ENCODE results near the gene EEA1.
A peak's percentile ranks its signal among the peaks of the same experiment; 100 is the strongest.

EEA1 gene

DNA sequence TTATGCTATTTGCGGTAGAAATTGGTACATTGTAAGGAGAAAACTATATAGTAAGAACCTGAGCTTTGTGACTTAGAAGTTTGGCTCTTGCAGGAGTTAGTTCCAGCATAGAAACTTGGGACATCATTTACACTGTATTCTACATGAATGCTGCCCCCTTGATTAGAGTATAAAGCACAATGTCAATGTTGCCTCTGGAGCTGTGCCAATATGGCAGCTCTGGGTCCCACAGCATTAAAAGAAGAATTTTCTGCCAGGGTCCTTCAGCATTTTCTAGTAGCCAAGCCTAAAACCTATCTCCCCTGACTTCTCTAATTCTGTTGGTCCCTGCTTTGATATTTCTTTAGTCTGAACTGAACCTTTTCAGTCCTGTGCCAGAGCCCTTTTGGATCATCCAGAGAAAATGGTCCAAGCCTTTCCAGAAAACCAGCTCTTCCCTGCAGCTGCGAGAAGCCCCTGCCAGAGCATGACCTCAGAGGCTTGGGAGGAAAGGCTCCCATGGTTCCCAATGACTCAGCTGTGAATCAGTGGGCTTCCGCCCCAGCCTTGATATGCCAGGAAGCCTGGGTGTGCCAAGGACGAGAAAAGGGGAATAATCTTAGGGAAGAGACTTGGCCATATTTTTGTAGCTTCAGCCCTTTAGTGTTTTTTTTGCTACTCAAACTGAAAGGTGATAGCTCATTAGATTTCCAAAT, 183.1 kb downstream of the EEA1 start:
- DNase-seq (ENCODE audit: low spot score) = no peak

DNA sequence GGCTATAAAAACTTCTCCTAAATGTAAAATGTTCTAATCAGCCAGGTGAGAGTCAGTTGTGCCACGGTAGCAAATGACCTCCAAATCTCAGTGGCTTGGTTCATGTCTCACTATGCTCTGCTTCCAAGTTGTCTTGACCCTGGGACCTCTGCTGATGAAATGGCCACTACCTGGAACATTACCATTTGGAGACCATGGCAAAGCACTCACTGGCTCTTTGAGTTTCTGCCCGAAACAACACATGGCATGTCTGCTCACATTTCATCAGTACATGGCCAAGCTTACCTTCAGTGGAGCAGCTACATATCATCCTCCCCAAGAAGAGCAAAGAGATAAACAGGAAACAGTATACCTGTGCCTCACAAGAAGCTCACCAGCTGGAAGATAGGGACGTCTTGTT, 186.1 kb downstream of the EEA1 start:
- DNase-seq (ENCODE audit: low spot score) = no peak

DNA sequence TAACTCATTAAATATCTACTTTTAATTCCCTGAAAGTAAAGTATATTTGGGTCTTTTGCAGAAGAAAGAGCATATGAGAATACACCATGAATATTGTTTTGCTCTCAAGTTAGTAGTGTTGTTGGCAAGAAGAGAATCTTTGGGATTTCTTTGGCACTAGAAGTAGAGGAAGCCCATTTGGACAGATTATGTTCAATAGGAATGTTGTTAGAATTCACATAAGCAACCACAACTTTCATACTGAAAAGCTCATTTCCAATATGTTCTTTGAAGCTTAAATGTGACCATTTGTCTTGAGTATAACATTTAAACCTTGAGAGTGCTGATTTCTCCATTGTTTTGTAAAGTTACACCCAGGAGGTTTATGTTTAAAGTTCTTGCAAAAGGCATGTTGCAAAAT, 188.7 kb downstream of the EEA1 start:
- DNase-seq (ENCODE audit: low spot score) = no peak

DNA sequence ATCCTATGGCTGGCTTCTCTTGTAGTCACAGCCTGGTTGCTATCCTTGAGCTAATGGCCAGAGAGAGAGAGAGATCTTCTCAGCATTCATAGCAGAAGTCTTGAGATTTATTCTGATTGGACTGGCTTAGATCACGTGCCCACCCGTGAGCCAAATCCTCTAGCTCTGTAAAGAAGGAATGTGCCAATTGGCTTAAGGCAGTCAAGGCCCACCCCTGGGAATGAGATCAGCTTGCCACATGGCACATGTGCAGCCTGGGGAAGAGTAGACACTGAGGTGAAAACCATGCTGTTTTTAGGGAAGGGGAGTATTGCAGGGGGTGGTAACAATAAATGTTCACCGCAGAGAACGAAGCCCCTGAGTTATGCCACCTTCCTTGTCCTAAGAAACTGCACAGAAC, 190.0 kb downstream of the EEA1 start:
- no peak for DNase-seq (ENCODE audit: low spot score)

DNA sequence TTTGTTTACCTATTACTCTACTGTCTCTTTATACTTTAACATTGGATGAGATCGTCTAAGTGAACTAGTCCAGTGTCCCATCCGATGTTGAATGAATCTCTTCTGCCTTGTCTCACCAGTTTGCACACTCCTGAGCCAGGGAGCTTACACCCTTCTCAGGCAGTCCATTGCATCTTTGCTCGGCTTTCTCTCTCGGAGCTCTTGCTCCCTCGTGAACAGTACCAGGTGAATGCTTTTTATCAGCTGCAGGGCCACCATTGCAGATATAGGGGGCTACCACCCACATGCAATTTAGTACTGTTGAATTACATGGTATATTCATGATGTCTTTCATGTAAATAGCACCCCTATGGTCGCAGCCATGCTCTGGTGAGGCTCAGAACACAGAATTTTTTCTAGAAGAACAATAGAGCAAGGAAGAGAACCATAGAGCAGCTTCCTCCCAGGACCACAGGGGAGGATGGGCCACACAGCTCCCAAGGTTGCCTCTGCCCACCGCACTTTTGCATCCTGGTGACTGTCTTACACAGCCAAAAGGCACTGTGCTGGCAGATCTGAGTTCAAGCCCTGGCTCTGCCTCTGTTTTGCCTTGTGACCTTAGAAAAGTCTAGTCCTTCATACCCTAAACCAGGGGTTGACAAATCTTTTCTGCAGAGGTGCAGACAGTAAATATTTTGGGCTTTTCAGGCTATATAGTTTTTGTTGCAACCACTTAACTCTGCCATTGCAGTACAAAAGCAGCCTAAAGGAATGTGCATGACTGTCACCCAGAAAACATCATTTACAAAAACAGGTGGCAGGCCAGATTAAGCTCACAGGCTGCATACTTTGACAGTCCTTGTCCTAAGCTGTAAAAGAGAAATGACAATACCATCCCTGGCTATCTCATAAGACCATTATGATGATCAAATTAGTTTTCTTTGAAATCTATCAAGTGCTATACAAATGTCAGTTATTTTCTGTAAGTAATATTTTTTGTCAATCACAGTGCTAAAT, 190.9 kb downstream of the EEA1 start:
- DNase-seq (ENCODE audit: low spot score) = no peak

DNA sequence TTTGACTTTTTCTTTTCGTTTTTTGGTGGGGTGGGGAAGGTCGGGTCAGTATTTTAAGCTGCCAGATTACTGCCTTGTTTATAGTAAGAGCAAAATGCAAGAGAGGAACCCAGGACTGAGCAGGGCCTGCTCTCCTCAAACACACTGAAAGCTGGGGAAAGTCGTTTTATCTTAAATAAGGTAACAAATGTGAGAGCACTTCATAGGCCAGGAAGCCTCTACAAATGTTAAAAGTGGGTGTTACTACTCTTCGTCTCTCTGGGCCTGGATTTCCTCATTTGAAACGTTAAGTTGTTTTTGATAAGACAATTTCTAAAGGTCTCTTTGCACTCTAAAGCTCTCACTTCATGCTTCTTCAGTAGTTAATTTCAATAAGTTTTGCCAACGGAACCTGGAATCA, 192.5 kb downstream of the EEA1 start:
- no peak for DNase-seq (ENCODE audit: low spot score)

DNA sequence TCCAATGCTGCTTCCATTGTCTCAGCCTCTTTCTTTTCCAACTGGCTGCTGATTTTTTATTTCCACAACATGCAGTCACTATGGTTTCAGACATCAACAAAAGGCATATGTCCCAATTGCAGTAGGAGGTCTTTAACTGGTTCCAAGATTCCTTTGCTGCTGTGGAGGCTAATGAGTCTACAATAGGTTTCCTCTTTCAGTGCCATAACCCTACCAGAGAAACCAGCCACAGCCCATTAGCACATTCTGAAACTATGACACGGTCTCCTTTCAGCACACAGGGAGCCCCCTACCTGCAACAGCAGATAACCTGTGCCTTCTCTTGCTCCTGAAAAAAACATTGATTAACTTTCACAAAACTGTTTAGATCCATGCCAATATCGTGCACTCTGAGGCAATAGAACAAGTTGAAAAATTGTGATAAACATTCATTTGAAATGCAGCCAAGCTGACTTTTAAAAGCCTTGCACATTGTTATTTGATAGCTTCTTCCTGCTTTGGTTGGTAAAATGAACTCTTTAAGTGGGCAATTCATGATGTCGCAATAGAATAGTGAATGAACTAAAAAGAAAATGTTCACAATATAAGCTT, 193.9 kb downstream of the EEA1 start:
- no peak for DNase-seq (ENCODE audit: low spot score)

DNA sequence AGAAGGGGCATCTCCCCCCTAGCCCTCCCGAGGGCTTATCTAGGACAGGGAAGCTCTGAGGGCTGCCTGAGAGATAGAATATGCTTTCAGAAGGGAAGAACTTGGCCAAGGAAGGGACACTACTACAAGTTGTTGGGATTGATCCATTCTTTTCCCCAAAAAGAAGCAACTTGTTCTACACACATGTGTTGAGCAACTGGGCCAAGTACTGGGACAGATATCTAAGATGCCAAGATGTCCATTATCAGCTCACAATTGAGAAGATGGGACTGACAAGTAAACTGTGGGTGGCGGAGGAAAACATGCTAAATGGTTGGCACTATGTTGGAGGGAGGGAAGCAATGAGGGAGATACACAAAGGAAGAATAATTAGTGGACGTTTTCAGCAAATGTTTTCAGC, 195.4 kb downstream of the EEA1 start:
- DNase-seq (ENCODE audit: low spot score) = no peak

DNA sequence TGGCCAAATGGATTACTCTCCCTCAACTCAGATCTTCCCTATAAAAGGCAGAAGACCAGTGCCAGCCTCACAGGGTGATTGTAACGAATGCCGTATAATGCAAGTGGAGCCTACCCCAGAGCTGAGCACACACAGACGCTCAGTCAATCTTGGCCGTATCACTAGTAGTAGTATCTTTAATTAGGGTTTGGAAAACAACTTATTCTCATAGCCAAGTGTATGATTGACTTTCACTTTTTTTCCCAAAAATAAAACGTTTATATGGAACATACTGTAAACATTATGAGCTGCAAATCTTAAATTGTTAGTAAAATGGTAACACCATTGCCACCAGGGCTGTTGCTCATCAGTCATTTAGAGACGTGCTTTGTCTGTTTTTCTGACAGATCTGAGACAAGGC, 195.9 kb downstream of the EEA1 start:
- no peak for DNase-seq (ENCODE audit: low spot score)

DNA sequence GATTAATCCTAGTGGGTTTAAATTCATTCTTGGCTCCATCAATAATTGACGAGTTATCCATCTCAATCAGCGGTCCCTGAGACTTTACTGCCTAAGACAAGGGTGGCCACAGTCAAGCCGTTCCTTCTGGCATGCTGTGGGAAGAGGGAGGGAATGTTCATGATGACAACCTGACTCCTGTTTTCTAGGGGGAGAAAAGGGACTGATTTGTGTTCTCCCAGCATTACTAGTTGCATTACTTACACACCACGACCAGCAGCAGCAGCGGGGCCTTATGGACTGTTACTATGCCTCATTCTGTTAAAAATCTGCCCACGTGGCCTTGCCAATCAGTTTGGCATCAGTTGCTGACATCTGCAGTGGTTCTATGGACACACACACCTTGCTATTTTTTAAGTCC, 196.4 kb downstream of the EEA1 start:
- no peak for DNase-seq (ENCODE audit: low spot score)

DNA sequence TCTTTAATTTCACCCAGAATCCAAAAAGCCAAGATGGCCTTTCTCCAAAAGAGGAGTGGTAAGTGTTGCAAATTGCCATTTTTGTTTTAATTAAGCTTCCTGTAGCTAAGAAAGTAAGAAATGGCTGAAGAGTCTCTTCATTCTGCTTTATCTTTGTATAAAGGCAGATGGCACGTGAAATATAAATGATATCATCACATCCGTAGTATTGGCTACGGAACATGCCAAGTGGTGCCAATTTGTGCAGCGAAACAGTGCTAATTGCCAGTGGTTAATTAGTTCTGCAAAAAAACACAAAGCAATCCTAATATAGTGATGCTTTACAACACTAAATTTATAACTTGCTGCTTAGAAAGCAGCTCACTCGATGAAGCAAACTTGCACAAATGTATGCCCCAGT, 196.9 kb downstream of the EEA1 start:
- DNase-seq (ENCODE audit: low spot score) = no peak

DNA sequence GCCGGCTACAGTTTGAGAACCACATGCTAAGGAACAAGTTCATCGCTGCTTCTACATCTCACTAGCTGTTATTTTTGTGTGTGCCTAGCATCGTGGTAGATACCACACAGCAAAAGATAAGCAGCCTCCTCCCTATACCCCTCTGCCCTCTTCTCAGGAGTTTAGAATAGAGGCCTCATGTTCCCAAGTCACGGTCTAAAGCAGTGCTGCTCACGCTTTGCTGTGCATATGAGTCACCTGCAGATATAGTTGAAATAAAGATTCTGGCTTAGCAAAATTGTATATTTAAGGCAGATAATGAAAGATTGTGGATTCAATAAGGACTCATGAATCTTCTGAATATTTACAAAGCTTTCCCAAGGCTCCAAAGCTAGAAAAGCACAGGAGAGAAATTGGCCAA, 198.3 kb downstream of the EEA1 start:
- no peak for DNase-seq (ENCODE audit: low spot score)

DNA sequence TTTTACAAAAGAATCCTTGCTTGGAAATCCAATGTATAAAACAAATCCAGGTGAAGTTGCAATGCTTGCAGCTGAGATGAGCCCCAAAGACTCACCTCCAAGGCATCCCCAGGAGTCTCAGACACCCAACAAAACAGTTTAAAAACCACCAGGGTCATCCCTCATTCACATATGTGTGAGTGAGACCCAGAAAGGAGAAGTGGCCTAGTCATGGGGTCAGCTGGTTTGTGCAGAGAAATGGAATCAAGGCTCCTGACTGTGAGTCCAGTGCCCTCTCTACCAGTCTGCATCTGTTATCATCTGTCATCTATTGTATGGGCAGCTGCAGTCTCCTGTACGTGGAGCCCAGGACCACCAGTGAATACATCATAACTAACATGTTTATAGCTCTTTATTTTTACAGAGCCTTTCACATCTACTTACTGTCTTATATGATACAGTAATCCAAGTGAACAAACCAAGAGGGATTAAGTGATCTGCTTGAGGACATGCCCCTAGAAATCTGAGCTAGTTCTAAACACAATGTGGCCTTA, 199.3 kb downstream of the EEA1 start:
- no peak for DNase-seq (ENCODE audit: low spot score)

DNA sequence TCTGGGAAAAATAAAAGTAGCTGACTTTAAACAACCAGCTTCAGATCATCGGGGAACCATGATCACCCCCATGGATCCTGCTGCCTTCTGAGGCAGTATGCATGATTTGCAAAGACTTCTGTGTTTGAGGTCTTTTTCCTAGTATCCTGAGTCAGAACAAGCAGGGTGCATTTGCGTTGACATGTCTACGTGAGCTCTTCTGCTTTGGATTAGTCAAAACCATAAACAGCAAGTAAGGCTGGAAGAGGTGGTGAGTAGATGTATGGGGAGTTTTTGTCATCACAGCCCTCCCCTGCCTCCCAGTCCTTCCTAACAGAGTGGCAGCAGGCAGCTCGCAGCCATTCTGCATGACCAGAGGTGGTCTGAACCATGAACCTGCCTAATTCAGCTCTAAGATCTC, 202.2 kb downstream of the EEA1 start:
- DNase-seq (ENCODE audit: low spot score) = peak; percentile 16

DNA sequence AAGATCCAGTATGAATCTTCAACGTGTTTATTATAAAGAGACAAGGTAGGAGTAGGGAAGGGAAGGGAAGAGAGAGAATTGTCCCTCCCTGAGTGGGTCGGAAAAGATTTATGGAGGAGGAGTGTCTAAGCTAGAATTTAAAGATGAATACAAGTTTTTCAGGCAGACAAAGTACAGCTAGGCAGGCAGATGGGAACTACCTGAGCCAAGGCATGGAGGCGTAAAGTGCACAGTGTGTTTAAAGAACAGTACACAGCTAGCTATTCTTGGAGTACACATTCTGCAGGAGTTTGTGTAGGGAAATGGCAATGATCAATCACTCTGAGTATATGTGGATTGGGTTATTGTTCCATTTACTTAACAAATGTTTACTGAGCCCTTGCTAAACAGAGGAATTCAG, 206.2 kb downstream of the EEA1 start:
- no peak for DNase-seq (ENCODE audit: low spot score)

DNA sequence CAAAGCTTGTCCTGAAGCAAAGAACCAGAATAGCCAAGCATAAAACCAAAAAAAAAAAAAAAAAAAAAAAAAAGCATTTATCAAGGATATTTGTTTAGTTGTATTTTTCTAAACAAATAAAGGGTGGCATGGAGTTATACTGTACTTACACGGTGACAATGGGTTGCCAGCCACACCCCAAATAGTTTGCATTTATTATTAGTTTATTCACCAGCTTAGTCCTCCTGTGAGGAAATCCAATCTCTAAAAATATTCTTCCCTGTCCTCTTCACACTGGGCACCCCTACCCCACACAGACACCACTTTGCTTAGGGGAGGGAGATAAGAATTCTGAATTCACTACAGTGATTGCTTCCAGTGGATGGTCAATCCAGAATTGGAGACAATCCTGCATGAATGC, 207.4 kb downstream of the EEA1 start:
- DNase-seq (ENCODE audit: low spot score) = no peak

DNA sequence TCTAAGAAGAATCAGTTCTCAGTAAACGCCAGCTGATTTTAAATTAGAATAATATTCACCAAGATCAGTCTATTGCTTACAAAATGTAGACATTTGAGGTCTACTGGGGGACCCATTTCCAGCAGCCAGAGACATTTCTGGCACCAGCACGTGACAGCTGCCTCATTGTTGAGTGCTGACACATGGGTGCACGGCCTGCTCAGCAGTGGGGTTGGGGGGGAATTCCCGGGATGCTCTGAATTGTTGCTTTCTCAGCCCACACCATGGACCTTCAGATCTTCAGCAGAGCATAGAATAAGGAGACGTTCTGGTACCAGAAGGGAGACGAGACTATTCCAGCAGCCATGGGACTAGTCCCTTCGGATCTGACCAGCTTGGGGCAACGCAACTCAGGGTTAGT, 208.0 kb downstream of the EEA1 start:
- no peak for DNase-seq (ENCODE audit: low spot score)
